IMR-90 (cell line): ENCODE data around the gene OGFOD2. TPM values are rescaled to one million over a fixed set of nuclear protein-coding genes. Genes with fewer than 3 reads are reported as not detected.

Experiments
- ATAC-seq: fragments of 200-7000 bp; cut with Tn5 transposase; 2 replicates; pipeline ENCODE4 v1.9.1; 2020; ENCODE audit warnings: low read depth, mild to moderate bottlenecking, moderate library complexity
- BruUV-seq: library from RNA; stranded (reverse); fragments of 400-500 nt; replicated peaks from 2 replicates; lab custom pipeline; 2021; lab: Mats Ljungman, UMichigan
- CTCF ChIA-PET: fragments of 300-600 bp; formaldehyde crosslinking; extraction: SDS; loops from one replicate; lab custom pipeline; 2021; ENCODE audit warnings: antibody characterized with exemption; lab: Yijun Ruan, JAX
- POLR2A ChIA-PET: fragments of 300-600 bp; sonication (Branson Sonifier 250); formaldehyde crosslinking; loops from one replicate; lab custom pipeline; 2022; ENCODE audit warnings: antibody characterized with exemption; ENCODE audit not compliant: unreplicated experiment; lab: Charles Lee
- DNase-seq: peaks from one replicate; pipeline ENCODE4 v3.0.0; 2013
- H2AFZ ChIP-seq: replicated peaks from 2 replicates; pipeline ENCODE3; 2013; ENCODE audit warnings: low read length, mild to moderate bottlenecking; ENCODE audit not compliant: poor library complexity
- H2AK5ac ChIP-seq: 2 replicates; pipeline ENCODE4 v1.6.1; 2013; ENCODE audit warnings: low read depth, low read length, inconsistent platforms
- H2AK9ac ChIP-seq: replicated peaks from 2 replicates; pipeline ENCODE3; 2013; ENCODE audit warnings: mild to moderate bottlenecking, low read depth, low read length, moderate library complexity; ENCODE audit not compliant: poor library complexity
- H2BK120ac ChIP-seq: 2 replicates; pipeline ENCODE4 v1.6.1; 2013; ENCODE audit warnings: low read depth, low read length, inconsistent platforms
- H2BK15ac ChIP-seq: 3 replicates; pipeline ENCODE4 v1.6.1; 2013; ENCODE audit warnings: low read depth, low read length, inconsistent platforms
- H2BK20ac ChIP-seq: 2 replicates; pipeline ENCODE4 v1.6.1; 2013; ENCODE audit warnings: low read depth, mild to moderate bottlenecking, inconsistent platforms, low read length, moderate library complexity
- H2BK5ac ChIP-seq: 2 replicates; pipeline ENCODE4 v1.6.1; 2013; ENCODE audit warnings: mild to moderate bottlenecking, low read depth, low read length, inconsistent platforms; ENCODE audit not compliant: poor library complexity, severe bottlenecking
- H3K14ac ChIP-seq: replicated peaks from 2 replicates; pipeline ENCODE4 v1.6.1; 2013; ENCODE audit warnings: low read depth, low read length, inconsistent platforms
- H3K18ac ChIP-seq: 2 replicates; pipeline ENCODE4 v1.6.1; 2013; ENCODE audit warnings: low read depth, low read length, control low read depth
- H3K23ac ChIP-seq: 2 replicates; pipeline ENCODE4 v1.6.1; 2013; ENCODE audit warnings: low read depth, low read length, inconsistent platforms
- H3K27ac ChIP-seq: 2 replicates; pipeline ENCODE4 v1.5.1; 2013; ENCODE audit warnings: mild to moderate bottlenecking, control low read depth, low read length; ENCODE audit not compliant: insufficient read depth
- H3K27me3 ChIP-seq: 2 replicates; pipeline ENCODE4 v1.6.1; 2013; ENCODE audit warnings: low read length; ENCODE audit not compliant: control insufficient read depth, insufficient read depth
- H3K36me3 ChIP-seq: 2 replicates; pipeline ENCODE4 v1.6.1; 2013; ENCODE audit warnings: low read length, mixed read lengths; ENCODE audit not compliant: control insufficient read depth, insufficient read depth
- H3K4ac ChIP-seq: 2 replicates; pipeline ENCODE4 v1.6.1; 2013; ENCODE audit warnings: low read depth, low read length, inconsistent platforms
- H3K4me1 ChIP-seq: 2 replicates; pipeline ENCODE4 v1.6.1; 2013; ENCODE audit warnings: low read length, mixed read lengths; ENCODE audit not compliant: control insufficient read depth, insufficient read depth
- H3K4me2 ChIP-seq: 2 replicates; pipeline ENCODE4 v1.6.1; 2013; ENCODE audit warnings: low read depth, mild to moderate bottlenecking, control low read depth, low read length, moderate library complexity
- H3K4me3 ChIP-seq: 2 replicates; pipeline ENCODE4 v1.5.1; 2013; ENCODE audit warnings: low read depth, mild to moderate bottlenecking, control low read depth, low read length, moderate library complexity; ENCODE audit not compliant: insufficient read depth
- H3K56ac ChIP-seq: 2 replicates; pipeline ENCODE4 v1.6.1; 2013; ENCODE audit warnings: low read length, inconsistent platforms; ENCODE audit not compliant: insufficient read depth; ENCODE audit errors: extremely low read depth
- H3K79me1 ChIP-seq, 2 experiments: 2 replicates each; pipeline ENCODE4 v1.6.1; 2013; ENCODE audit warnings: low read length in 2 of 2, inconsistent platforms in 1 of 2, low read depth in 1 of 2
- H3K9ac ChIP-seq: 2 replicates; pipeline ENCODE4 v1.6.1; 2013; ENCODE audit warnings: low read depth, low read length, control low read depth
- H3K9me1 ChIP-seq: 2 replicates; pipeline ENCODE4 v1.6.1; 2013; ENCODE audit warnings: low read length, inconsistent platforms; ENCODE audit not compliant: insufficient read depth
- H3K9me3 ChIP-seq: 2 replicates; pipeline ENCODE4 v1.6.1; 2013; ENCODE audit warnings: low read length; ENCODE audit not compliant: control insufficient read depth, insufficient read depth
- H4K20me1 ChIP-seq: 2 replicates; pipeline ENCODE4 v1.6.1; 2013; ENCODE audit warnings: low read length, inconsistent platforms; ENCODE audit not compliant: insufficient read depth
- H4K5ac ChIP-seq: 2 replicates; pipeline ENCODE4 v1.6.1; 2013; ENCODE audit warnings: mild to moderate bottlenecking, low read depth, low read length, control low read depth
- H4K8ac ChIP-seq, 2 experiments: 2 replicates each; pipeline ENCODE4 v1.6.1; 2013; ENCODE audit warnings: low read depth in 2 of 2, low read length in 2 of 2, control low read depth in 1 of 2, inconsistent platforms in 1 of 2
- H4K91ac ChIP-seq: 2 replicates; pipeline ENCODE4 v1.6.1; 2013; ENCODE audit warnings: low read depth, low read length, inconsistent platforms; ENCODE audit not compliant: insufficient read depth
- BHLHE40 ChIP-seq: fragments of 150-350 bp; IDR thresholded peaks from 2 replicates; pipeline ENCODE4 v1.6.1; 2016; ENCODE audit warnings: mild to moderate bottlenecking, low read depth, low read length
- CEBPB ChIP-seq: IDR thresholded peaks from 2 replicates; pipeline ENCODE4 v1.6.1; 2012; ENCODE audit warnings: low read depth, low read length, improper control_type of control experiment
- CHD1 ChIP-seq: IDR thresholded peaks from 2 replicates; pipeline ENCODE4 v1.6.1; 2012; ENCODE audit warnings: low read depth, low read length, improper control_type of control experiment
- CTCF ChIP-seq: conservative IDR thresholded peaks from 2 replicates; pipeline ENCODE4 v1.5.1; 2012; ENCODE audit warnings: mild to moderate bottlenecking, low read depth, low read length, improper control_type of control experiment
- ELK1 ChIP-seq: fragments of 150-350 bp; IDR thresholded peaks from 2 replicates; pipeline ENCODE4 v1.6.1; 2016; ENCODE audit warnings: low read depth, mild to moderate bottlenecking, low read length, moderate library complexity, borderline replicate concordance
- FOS ChIP-seq: fragments of 150-350 bp; IDR thresholded peaks from 2 replicates; pipeline ENCODE4 v1.6.1; 2016; ENCODE audit warnings: low read depth, low read length
- MAFK ChIP-seq: IDR thresholded peaks from 2 replicates; pipeline ENCODE4 v1.6.1; 2012; ENCODE audit warnings: low read depth, low read length, improper control_type of control experiment
- MAZ ChIP-seq: IDR thresholded peaks from 2 replicates; pipeline ENCODE4 v1.6.1; 2012; ENCODE audit warnings: low read depth, mild to moderate bottlenecking, low read length, improper control_type of control experiment, moderate library complexity, borderline replicate concordance
- MXI1 ChIP-seq: IDR thresholded peaks from 2 replicates; pipeline ENCODE4 v1.6.1; 2012; ENCODE audit warnings: low read depth, mild to moderate bottlenecking, low read length, moderate library complexity, borderline replicate concordance
- NFE2L2 ChIP-seq: fragments of 150-350 bp; IDR thresholded peaks from 2 replicates; pipeline ENCODE4 v1.6.1; 2016; ENCODE audit warnings: low read depth, mild to moderate bottlenecking, low read length
- POLR2A ChIP-seq: IDR thresholded peaks from 2 replicates; pipeline ENCODE4 v1.6.1; 2012; ENCODE audit warnings: mild to moderate bottlenecking, low read depth, low read length
- RAD21 ChIP-seq: IDR thresholded peaks from 2 replicates; pipeline ENCODE4 v1.6.1; 2012; ENCODE audit warnings: low read length, improper control_type of control experiment
- RCOR1 ChIP-seq: IDR thresholded peaks from 2 replicates; pipeline ENCODE4 v1.6.1; 2012; ENCODE audit warnings: mild to moderate bottlenecking, low read length, improper control_type of control experiment; ENCODE audit not compliant: insufficient replicate concordance
- RFX5 ChIP-seq: IDR thresholded peaks from 2 replicates; pipeline ENCODE4 v1.8.0; 2012; ENCODE audit warnings: low read depth, mild to moderate bottlenecking, low read length, moderate library complexity
- SMC3 ChIP-seq: fragments of 150-350 bp; IDR thresholded peaks from 2 replicates; pipeline ENCODE4 v1.6.1; 2016; ENCODE audit warnings: low read depth, mild to moderate bottlenecking, antibody characterized with exemption, low read length, moderate library complexity
- USF2 ChIP-seq: fragments of 150-350 bp; IDR thresholded peaks from 2 replicates; pipeline ENCODE4 v1.6.1; 2017; ENCODE audit warnings: mild to moderate bottlenecking, antibody characterized with exemption, low read length, low read depth
- WGBS, 2 experiments: methylation state at CpG; one replicate each; pipeline versions ENCODE4 v1.1.5 to v1.1.7; 2013; ENCODE audit warnings: missing lambda C conversion rate in 2 of 2; ENCODE audit not compliant: insufficient read length in 1 of 2; ENCODE audit errors: extremely low coverage in 2 of 2; 5-methylcytosine and 5-hydroxymethylcytosine counted together
- dilution Hi-C: fragments of 300-500 bp; cut with HindIII; formaldehyde crosslinking; loops from one replicate; pipeline ENCODE4 v1.14.3; 2018; ENCODE audit warnings: low sequenced_read_pairs; ENCODE audit not compliant: unreplicated experiment
- in situ Hi-C: fragments of 300-500 bp; cut with MboI; formaldehyde crosslinking; loops from 3 replicates; pipeline ENCODE4 v1.14.3; 2019; ENCODE audit warnings: low sequenced_read_pairs, inconsistent platforms, mixed read lengths
- intact Hi-C: fragments of 100-400 bp; cut with micrococcal nuclease; formaldehyde crosslinking; loops from 2 replicates; pipeline ENCODE4 v1.10.0; 2022
- polyA plus RNA-seq, 3 experiments: library from polyadenylated mRNA; depleted of rRNA; stranded (reverse); fragments of >200 nt; gene quantifications; 2 replicates each; pipeline ENCODE4 v1.2.3, GENCODE V29; 2012; ENCODE audit warnings: low replicate concordance in 1 of 3
- total RNA-seq: library from RNA; depleted of rRNA; stranded (reverse); fragments of >200 nt; gene quantifications from 2 replicates; pipeline ENCODE4 v1.2.3, GENCODE V29; 2012

The OGFOD2 gene
- total and polyA plus RNA-seq, 2 of the 4 experiments (the other 2 are of a cell fraction): 4.3 to 18.2 TPM

GRCh38 chr12:122959566-122960192, 15.4 kb upstream of the OGFOD2 start:
- no peak overlapping the region for H3K56ac ChIP-seq
- no peak overlapping the region for H2AFZ ChIP-seq
- H3K79me1 ChIP-seq: peaks cover 0 to 12% of the 10 kb centered on the region in 2 experiments; a peak in 2 of 4 replicates
- no peak overlapping the region for H3K4me2 ChIP-seq
- H3K27me3 ChIP-seq: no peaks in the 10 kb centered on the region
- ChIA-PET CTCF (no interaction called here), POLR2A (no interaction called here)
- no peak overlapping the region for H2BK5ac ChIP-seq
- no peak overlapping the region for H2BK15ac ChIP-seq
- no peak overlapping the region for H3K4me3 ChIP-seq
- peaks cover 4% of the 10 kb centered on the region for H3K36me3 ChIP-seq
- H4K91ac ChIP-seq: no peak overlapping the region
- no TSS peak for BruUV-seq
- peaks cover 5% of the 10 kb centered on the region for H3K4me1 ChIP-seq
- H4K8ac ChIP-seq: no peak overlapping the region
- in situ Hi-C loops (loop anchor here (5.0 to 25.0 kb wide), 2 partner anchors 167 to 322 kb away; no protein-coding TSS in a partner anchor), dilution Hi-C loops (no loop called here), intact Hi-C loops (no loop called here)
- no peak for DNase-seq
- no peak overlapping the region for H3K4ac ChIP-seq
- H2AK9ac ChIP-seq: no peak overlapping the region
- no peak overlapping the region for H4K5ac ChIP-seq
- no peaks in the 10 kb centered on the region; the same call in 1 of the 2 replicates for H3K9me1 ChIP-seq
- no peak overlapping the region for H3K23ac ChIP-seq
- WGBS, 2 experiments: 97% methylated on average over 31 of the region's 35 CpGs; no CpG with 5 or more reads in 1 of the 2 experiments
- no peak overlapping the region for H2AK5ac ChIP-seq
- no peak overlapping the region for H2BK20ac ChIP-seq
- no peak for ATAC-seq
- no peaks in the 10 kb centered on the region for H3K9me3 ChIP-seq
- H4K20me1 ChIP-seq: peaks cover 8% of the 10 kb centered on the region; the same call in 1 of the 2 replicates
- no peak overlapping the region for H3K18ac ChIP-seq
- no peak overlapping the region for H2BK120ac ChIP-seq
- H3K27ac ChIP-seq: no peak overlapping the region
- no peak for TF ChIP-seq FOS
- TF ChIP-seq MXI1: no peak
- no peak for TF ChIP-seq POLR2A
- TF ChIP-seq CEBPB: no peak
- TF ChIP-seq RFX5: no peak
- TF ChIP-seq SMC3: no peak
- TF ChIP-seq RCOR1: no peak
- TF ChIP-seq BHLHE40: no peak
- TF ChIP-seq MAZ: no peak
- no peak for TF ChIP-seq RAD21
- TF ChIP-seq NFE2L2: no peak
- no peak for TF ChIP-seq MAFK
- no peak for TF ChIP-seq USF2
- TF ChIP-seq CTCF: no peak
- no peak for TF ChIP-seq CHD1
- TF ChIP-seq ELK1: no peak
- no peak overlapping the region for H3K9ac ChIP-seq
- H3K14ac ChIP-seq: no peak overlapping the region
